Activated CD4-positive, alpha-beta T cell treated with anti-CD3 and anti-CD28 coated beads, Interleukin-2, amount 50 U/mL, for 24 hours (primary cell): Measurements from ENCODE around the gene PPP1R12B.
"Not testable (repeated sequence)": the region's sequence is repeated elsewhere in the genome, so short reads cannot be mapped to it uniquely, and the experiment has no call there.

Source experiments
- DNase-seq, 2 donors: peaks; one replicate each; pipeline ENCODE4 v3.0.0-alpha.2; 2020; ENCODE audit warnings: low read depth in 1 of 2, low spot score in 1 of 2

The PPP1R12B gene

GRCh38 chr1:202479661-202480060 is 131.2 kb downstream of the PPP1R12B start:
- not testable (repeated sequence) for DNase-seq

DNA sequence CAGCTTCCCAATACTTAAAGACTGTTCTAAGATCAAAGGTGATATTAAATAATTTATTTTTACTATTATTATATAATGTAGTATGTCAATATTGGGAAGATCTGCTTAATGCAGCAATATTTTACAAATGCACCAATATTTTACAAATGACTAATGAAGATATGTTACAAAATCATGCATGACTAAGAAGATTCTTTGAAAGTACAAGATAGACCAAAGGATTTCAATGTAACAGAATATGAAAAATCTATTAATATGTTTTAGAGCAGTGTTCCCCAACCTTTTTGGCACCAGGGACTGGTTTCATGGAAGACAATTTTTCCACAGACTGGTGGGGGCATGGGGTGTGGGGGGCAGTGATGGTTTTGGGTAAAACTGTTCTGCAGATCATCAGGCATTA is 132.1 kb downstream of the PPP1R12B start:
- not testable (repeated sequence) for DNase-seq

DNA sequence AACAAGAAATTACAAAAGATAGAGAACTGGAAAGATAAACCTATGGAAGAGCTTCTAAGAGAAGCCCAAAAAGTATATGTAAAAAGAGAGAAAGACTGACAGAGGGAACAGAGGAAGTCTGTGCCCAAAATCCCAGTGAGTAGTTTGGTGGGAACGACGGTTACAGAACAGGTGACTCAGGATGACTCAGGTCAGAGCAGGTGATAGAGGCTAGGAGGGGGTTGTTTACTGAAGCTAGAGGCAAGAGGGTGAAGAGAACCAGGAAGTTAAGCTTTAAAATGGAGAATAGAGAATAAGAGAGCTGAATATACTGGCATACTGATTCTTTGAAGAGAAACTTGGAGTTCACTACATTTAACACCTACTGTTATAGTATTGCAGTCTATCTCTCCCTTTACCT is 134.9 kb downstream of the PPP1R12B start:
- not testable (repeated sequence) for DNase-seq

GRCh38 chr1:202484032-202484431 is 135.5 kb downstream of the PPP1R12B start:
- DNase-seq = not testable (repeated sequence)

- not testable (repeated sequence) for DNase-seq
Observed at GRCh38 chr1:202484820-202485219, 136.3 kb downstream of the PPP1R12B start.

GRCh38 chr1:202488178-202488649 is 139.7 kb downstream of the PPP1R12B start:
- DNase-seq = not testable (repeated sequence)

GRCh38 chr1:202489101-202489500 is 140.6 kb downstream of the PPP1R12B start:
- DNase-seq = not testable (repeated sequence)

DNA sequence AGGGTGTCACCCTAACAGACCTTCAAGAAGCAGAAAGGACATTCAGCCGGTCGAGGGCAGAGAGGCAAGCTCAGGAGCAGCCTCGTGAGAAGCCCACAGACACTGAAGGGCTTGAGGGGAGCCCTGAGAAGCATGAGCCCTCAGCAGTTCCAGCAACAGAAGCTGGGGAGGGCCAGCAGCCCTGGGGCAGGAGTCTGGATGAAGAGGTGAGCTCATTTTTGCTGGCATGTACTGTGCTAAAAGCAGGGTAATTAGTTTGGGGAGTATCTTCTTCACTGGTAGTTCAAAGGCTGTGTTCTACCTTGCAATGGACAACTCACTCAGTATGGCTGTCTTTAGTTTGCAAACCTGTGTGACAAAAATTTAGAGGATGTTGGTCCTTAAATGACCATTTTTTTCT is 144.6 kb downstream of the PPP1R12B start:
- not testable (repeated sequence) for DNase-seq

DNA sequence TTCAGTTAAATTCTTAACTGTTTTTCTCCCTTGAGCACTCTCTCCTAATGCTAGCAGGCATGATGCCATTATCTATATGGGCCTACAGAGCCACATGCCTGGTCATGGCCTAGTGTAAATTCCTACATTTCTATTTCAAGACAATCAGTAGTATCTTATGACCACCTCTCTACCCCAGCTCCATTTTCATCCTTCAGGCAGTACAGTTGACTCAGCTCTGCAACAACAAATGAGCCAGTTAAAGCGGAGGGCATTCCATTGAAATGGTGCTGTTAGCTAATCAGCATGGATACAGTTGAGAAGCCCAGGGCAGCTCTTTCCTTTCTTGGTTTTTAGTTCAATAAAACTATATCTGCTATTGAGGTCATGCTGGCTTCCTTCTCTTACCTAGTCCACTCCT is 150.0 kb downstream of the PPP1R12B start:
- no peak for DNase-seq

DNA sequence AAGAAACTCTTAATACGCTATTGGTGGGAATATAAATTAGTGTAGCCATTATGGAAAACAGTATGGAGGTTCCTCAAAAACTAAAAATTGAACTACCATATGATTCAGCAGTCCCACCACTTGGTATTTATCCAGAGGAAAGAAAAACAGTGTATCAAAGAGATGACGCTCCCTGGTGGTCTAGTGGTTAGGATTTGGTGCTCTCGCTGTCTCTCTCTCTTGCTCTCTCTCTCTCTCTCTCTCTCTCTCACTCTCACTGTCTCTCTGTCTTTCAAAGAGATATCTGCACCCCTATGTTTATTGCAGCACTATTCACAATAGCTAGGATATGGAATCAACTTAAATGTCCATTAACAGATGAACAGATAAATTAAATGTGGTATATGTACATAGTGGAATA is 151.5 kb downstream of the PPP1R12B start:
- DNase-seq = not testable (repeated sequence)

DNA sequence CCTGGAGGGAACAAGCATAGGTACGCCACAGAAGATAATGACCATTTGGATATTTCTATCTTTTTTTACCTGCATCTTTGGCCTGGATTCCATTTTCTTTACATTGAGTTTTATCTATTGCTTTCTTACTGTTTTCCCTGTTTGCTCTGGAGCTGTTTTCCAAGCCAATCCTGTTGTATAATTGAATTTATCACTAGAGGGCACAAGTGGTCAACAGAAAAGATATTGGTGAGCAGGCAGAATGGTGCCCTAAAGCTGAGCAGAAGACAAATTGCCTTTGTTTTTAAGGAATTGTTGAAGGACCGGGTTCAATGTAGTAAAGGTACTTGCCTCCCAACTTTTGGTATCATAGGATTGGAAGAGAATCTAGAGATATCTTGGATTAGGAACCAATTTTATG is 152.8 kb downstream of the PPP1R12B start:
- DNase-seq = no peak

- no peak for DNase-seq
Observed at GRCh38 chr1:202505356-202505755, 156.9 kb downstream of the PPP1R12B start.

DNA sequence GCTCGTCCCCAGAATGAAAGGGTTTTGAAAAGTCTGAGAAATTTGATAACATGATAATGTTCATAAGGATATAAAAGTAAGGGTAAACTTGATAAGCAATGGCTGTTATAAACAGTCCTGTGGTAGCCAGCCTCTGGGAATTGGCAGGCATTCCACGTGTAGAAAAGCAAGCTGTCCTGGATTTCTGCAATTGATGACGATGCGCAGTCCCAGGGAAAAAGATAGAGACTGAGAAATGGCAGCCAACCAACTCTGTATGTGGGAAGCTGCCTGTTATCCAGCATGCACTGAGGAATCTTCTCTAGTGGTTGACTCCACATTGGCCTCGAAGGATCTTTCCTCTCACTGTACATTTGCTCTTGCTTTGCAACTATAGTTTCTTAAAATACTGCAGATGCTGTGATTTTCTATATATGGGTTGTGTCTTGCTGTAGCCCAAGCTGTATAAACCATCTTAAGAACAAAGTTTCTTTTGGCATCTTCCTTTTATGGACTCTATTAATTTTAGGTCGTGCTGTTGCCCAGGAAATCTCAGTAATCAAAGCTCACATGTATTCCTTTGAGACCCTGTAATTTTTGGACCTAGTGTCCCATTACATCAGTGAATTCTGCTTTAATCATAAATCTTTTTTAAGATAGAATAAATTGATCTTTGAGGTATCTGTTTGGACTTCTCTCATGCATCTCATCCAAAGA is 157.5 kb downstream of the PPP1R12B start:
- not testable (repeated sequence) for DNase-seq

GRCh38 chr1:202508863-202509262 is 160.4 kb downstream of the PPP1R12B start:
- DNase-seq = not testable (repeated sequence)

DNA sequence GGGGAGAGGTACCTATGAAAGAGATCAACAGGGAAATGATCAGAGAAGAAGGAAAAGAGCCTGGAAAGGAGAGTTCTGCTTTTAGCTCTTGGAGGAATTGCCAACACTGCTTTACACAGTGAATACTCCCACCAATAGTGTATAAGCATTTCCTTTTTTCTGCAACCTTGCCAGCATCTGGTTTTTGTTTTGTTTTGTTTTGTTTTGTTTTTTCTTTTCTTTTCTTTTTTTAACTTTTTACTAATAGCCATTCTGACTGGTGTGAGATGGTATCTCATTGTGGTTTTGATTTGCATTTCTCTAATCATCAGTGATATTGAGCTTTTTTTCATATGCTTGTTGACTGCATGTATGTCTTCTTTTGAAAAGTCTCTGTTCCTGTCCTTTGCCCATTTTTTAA is 165.4 kb downstream of the PPP1R12B start:
- DNase-seq = not testable (repeated sequence)

DNA sequence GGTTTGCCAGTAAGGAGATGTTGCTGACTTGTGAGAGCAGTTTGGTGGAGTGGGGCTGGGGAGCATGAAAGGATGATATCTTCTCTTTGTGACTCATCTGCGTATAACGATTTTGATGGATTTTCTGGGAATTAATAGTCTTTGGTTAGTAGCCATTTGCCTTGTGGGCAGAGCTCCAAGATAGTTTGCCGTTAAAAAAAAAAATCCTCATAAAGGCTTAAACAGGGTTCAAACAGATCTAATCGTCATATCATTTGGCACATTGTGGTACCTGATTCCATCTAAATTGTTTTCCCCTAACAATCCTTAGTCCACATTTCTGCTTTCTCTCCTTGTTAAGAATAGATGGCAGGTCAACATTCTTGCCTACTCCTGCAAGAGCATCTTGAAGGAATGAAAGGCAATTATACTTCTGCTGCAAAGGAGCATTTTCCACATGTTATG is 168.0 kb downstream of the PPP1R12B start:
- DNase-seq = no peak

GRCh38 chr1:202517146-202517545 is 168.6 kb downstream of the PPP1R12B start:
- not testable (repeated sequence) for DNase-seq

GRCh38 chr1:202518180-202518579 is 169.7 kb downstream of the PPP1R12B start:
- not testable (repeated sequence) for DNase-seq

GRCh38 chr1:202518905-202519304 is 170.4 kb downstream of the PPP1R12B start:
- not testable (repeated sequence) for DNase-seq

DNA sequence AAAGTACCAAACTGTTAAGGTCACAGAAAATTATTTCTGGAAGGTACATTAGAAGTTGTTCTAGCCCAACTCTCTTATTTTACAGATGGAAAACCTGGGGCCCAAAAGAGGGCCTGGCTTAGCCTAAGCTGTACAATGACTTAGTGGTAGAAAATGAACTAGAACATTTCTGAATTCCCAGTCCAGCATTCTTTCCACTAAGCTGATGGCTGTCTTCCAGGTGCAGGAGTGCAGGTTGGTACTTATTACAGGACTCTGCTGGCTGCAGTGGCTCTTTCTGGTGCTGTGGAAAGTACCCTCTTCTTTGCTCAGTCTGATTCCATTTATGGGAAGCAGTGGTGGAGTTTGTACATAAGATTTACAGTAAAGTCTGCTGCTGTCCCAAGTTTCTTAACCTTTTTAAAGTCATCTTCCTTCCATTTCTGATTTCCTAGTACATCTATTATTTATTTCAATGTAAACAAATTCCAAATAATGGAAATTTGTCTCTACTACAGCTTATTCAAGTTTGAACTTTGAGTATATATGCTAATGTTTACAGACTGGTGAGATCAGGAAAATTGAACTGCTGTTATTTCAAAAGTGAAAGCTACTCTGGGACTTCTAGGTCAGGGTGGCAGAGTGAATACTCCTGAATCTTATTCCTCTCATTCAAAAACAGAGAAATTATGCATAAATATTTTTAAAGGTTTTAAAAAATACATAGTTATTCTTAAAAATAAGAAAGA is 171.8 kb downstream of the PPP1R12B start:
- DNase-seq = not testable (repeated sequence)

DNA sequence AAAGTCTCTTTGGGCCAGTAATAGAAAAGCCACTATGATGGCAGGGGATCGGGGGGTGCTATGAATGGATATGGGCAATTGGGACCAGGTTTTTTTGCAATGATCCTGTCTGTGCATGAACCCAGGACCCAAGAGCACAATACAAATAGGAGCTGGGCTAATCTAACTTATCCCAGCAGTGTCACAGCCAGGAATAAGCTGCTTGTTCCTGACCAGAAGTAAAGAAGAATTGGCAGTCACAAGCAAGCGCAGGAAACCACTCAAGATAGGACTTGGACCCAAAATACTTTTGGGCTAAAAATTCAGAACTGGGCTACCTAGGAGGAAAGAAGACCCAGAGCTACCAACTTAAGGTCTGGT is 172.3 kb downstream of the PPP1R12B start:
- not testable (repeated sequence) for DNase-seq

DNA sequence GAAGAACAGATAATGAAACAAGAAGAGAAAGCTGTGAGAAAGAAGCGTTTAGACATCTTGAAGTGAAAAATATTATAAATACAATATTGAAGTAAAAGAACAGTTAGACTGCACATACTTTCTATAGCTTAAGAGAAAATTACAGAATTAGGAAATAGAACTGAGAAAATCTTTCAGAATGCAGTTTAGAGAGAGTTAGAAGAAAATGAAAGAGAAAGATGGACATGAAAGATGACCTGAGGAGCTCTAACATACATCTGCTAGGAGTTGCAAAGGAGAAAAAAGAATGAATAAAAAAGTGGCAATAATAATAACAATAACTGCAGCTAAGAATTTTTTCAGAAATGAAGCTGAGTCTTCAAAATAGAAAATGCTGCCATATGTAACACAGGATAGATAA is 173.0 kb downstream of the PPP1R12B start:
- DNase-seq = not testable (repeated sequence)
